H1 (cell line): Measurements from ENCODE around the gene LYRM4. TPM values are rescaled to one million over a fixed set of nuclear protein-coding genes. Genes with fewer than 3 reads are reported as not detected.

Experiments
- microRNA-seq, 2 experiments: library from miRNA; unstranded; fragments of <30 nt; microRNA quantifications; one replicate each; pipeline versions ENCODE4 to v1.2.0, GENCODE V29; 2016 to 2020; ENCODE audit warnings: borderline microRNAs expressed in 2 of 2, borderline number of aligned reads in 2 of 2, borderline replicate concordance in 1 of 2
- polyA plus RNA-seq, 7 experiments: library from polyadenylated mRNA; depleted of rRNA in 3 of 7; stranded (reverse) in 5 of 7; unstranded in 2 of 7; fragments of >200 nt in 5 of 7; fragments of 200-250 nt in 2 of 7; gene quantifications; 1 replicate in 5 of 7; 2 replicates in 1 of 7; 4 replicates in 1 of 7; pipeline versions ENCODE4 v1.2.1 to v1.2.3, GENCODE V29; 2011 to 2013; ENCODE audit warnings: missing spikeins in 2 of 7, mixed read lengths in 2 of 7
- small RNA-seq: library from polyadenylated mRNA; stranded (forward); fragments of <200 nt; extraction: miRNeasy Mini kit (QIAGEN cat#:217004); gene quantifications from one replicate; pipeline ENCODE3, GENCODE V24; 2013; ENCODE audit not compliant: insufficient read depth
- total RNA-seq: library from RNA; stranded (reverse); fragmentation: NEBNext Ultra II Directional; extraction: Animal tissue kit (Norgen Biotek cat#: 25700); gene quantifications from 2 replicates; pipeline ENCODE4 v1.2.1, GENCODE V29; 2021

The LYRM4 gene
- total and polyA plus RNA-seq, 2 of the 8 experiments (the other 6 are each of a cell fraction or from before 2014, with no cell fraction given) = 56.6 to 62.8 TPM

Small RNA genes within 50 kb of the gene (microRNA-seq; reads per million reads assigned to microRNA genes)
- 2.2 to 3.4 reads per million in 2 experiments for gene MIR3691

Small RNA genes within 50 kb of the gene (small RNA-seq; reads per million reads assigned to genes)
- gene MIR3691 = 41.8 reads per million, percentile 96 among the genes with 10 or more reads in this experiment

Other genes starting within 250 kb of the LYRM4 start
- gene PPP1R3G, start 175.6 kb downstream of the LYRM4 start, total RNA-seq = 0.09 TPM in 1 of 2 replicates, not detected in the other
- 0.03 and 0.06 TPM in 2 replicates for gene PPP1R3G, start 175.6 kb downstream of the LYRM4 start, polyA plus RNA-seq (2011; rRNA removed)
- 14.0 and 14.4 TPM in 2 replicates for gene FARS2, start 563 bp upstream of the LYRM4 start, total RNA-seq
- gene FARS2, start 563 bp upstream of the LYRM4 start, polyA plus RNA-seq (2011; rRNA removed) = 11.7 and 13.3 TPM in 2 replicates